KMS-11 (cell line): ENCODE data around the gene PDE10A.

Experiments used
- H2AFZ ChIP-seq: fragments of 200-600 bp; sonication (generic); 2 replicates; pipeline ENCODE4 v1.6.1; 2016; ENCODE audit warnings: antibody characterized with exemption, mixed run types, low read depth
- H3K27ac ChIP-seq: fragments of 200-600 bp; sonication (generic); 2 replicates; pipeline ENCODE4 v1.6.1; 2016; ENCODE audit warnings: mild to moderate bottlenecking, mixed run types
- H3K27me3 ChIP-seq: fragments of 200-600 bp; sonication (generic); 2 replicates; pipeline ENCODE4 v1.6.1; 2017; ENCODE audit warnings: mild to moderate bottlenecking, low read depth, mixed run types, moderate library complexity; ENCODE audit not compliant: insufficient read depth
- H3K36me3 ChIP-seq: fragments of 200-600 bp; sonication (generic); 2 replicates; pipeline ENCODE4 v1.6.1; 2017; ENCODE audit warnings: mild to moderate bottlenecking, mixed run types; ENCODE audit not compliant: insufficient read depth
- H3K4me1 ChIP-seq: fragments of 200-600 bp; sonication (generic); 2 replicates; pipeline ENCODE4 v1.6.1; 2016; ENCODE audit warnings: mild to moderate bottlenecking, low read depth, mixed run types; ENCODE audit not compliant: poor library complexity, severe bottlenecking
- H3K4me2 ChIP-seq: fragments of 200-600 bp; sonication (generic); 2 replicates; pipeline ENCODE4 v1.7.0; 2016; ENCODE audit warnings: mild to moderate bottlenecking, mixed run types
- H3K4me3 ChIP-seq: fragments of 200-600 bp; sonication (generic); IDR thresholded peaks from 2 replicates; pipeline ENCODE4 v1.6.1; 2017; ENCODE audit warnings: low read depth, low read length, mixed read lengths; ENCODE audit not compliant: insufficient read depth
- H3K79me2 ChIP-seq: fragments of 200-600 bp; sonication (generic); 2 replicates; pipeline ENCODE4 v1.6.1; 2016; ENCODE audit warnings: low read depth, mixed run types; ENCODE audit not compliant: insufficient read depth
- H3K9ac ChIP-seq: fragments of 200-600 bp; sonication (generic); 2 replicates; pipeline ENCODE4 v1.6.1; 2016; ENCODE audit warnings: mild to moderate bottlenecking, mixed run types
- H4K20me1 ChIP-seq: fragments of 200-600 bp; sonication (generic); 2 replicates; pipeline ENCODE4 v1.6.1; 2016; ENCODE audit warnings: mild to moderate bottlenecking, mixed run types; ENCODE audit not compliant: insufficient read depth
- CTCF ChIP-seq: fragments of 200-600 bp; sonication (generic); conservative IDR thresholded peaks from 2 replicates; pipeline ENCODE4 v1.6.1; 2017; ENCODE audit warnings: low read depth, mild to moderate bottlenecking, antibody characterized with exemption, low read length, moderate library complexity, mixed read lengths

PDE10A gene

DNA sequence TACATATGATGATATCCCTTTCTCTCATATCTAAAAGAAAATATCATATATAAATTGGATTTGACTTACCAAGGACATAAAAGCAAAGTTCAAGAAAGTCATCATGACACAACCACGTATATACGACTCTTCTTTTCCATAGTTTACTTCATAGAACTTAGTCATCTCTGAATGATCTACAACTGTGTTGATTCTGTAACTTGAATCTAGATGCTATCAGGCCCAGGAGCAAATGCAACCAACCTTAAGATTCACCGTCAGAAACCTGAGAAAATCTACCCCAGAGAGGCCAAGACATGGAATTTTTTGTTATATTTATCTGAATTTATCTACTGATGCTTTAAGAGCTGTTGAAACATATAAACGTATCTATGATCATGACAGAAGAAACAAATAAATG is 165.6 kb downstream of the PDE10A start:
- no peak overlapping the region for H3K4me3 ChIP-seq
- TF ChIP-seq CTCF: no peak
- no peaks in the 10 kb centered on the region for H4K20me1 ChIP-seq
- no peak overlapping the region for H3K4me2 ChIP-seq
- H3K27me3 ChIP-seq: no peaks in the 10 kb centered on the region
- no peak overlapping the region for H3K27ac ChIP-seq
- no peak overlapping the region for H2AFZ ChIP-seq
- H3K79me2 ChIP-seq: no peaks in the 10 kb centered on the region
- no peaks in the 10 kb centered on the region for H3K4me1 ChIP-seq
- no peak overlapping the region for H3K9ac ChIP-seq
- no peaks in the 10 kb centered on the region for H3K36me3 ChIP-seq

DNA sequence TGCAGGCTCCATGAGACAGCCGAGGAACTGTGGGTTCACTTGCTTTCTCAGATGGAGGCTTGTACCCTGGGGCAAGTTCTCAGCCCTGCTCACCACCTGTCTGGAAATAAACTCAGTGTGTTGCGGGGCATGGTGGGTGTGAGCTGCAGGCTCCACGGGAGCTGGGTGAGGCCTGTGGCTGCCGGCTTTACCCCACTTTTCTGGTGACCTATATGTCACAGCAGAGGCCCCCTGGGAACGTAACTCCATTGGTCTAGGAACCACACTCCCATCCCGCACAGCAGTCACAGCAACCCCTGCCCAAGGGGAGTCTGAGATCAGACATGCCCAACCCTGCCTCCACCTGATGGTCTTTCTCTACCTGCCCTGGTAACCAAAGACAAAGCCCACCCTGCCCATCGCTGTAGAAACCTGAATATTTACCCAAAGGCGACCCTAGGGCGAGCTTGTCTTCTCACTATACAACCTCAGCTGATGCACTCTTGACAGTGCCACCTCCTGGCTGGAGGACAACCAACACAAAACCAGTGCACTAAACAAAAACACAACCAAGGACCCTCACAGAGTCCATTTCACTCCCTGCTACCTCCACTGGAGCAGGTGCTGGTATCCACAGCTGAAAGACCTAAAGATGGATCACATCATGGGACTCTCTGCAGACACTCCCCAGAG is 174.3 kb downstream of the PDE10A start:
- no peak overlapping the region for H2AFZ ChIP-seq
- no peak overlapping the region for H3K4me2 ChIP-seq
- TF ChIP-seq CTCF: no peak
- H3K36me3 ChIP-seq: no peaks in the 10 kb centered on the region
- no peaks in the 10 kb centered on the region for H4K20me1 ChIP-seq
- no peak overlapping the region for H3K9ac ChIP-seq
- no peaks in the 10 kb centered on the region for H3K27me3 ChIP-seq
- no peaks in the 10 kb centered on the region for H3K4me1 ChIP-seq
- H3K4me3 ChIP-seq: no peak overlapping the region
- H3K79me2 ChIP-seq: no peaks in the 10 kb centered on the region
- no peak overlapping the region for H3K27ac ChIP-seq

DNA sequence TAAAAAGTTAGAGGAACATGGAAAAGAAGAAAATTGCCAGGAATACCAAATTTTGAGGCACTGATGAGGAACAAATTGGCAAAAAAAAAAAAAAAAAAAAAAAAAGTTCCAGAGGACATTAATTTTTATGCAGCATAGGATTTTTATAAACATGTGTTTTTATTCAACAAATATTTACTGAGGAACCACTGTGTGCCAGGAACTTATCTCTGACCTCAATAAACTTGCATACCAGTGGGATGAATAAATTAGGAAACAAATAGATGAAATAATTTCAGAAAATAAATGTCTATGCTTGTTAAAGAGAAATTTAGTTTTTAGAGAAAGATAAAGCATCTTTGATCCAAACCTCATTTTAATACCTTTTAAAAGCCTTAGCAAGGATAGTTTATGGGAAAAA is 175.1 kb downstream of the PDE10A start:
- Histone ChIP-seq H3K79me2 (no peaks in the 10 kb centered on the region), H4K20me1 (no peaks in the 10 kb centered on the region), H3K27ac (no peak overlapping the region), H3K4me2 (no peak overlapping the region), H3K27me3 (no peaks in the 10 kb centered on the region), H3K4me3 (no peak overlapping the region), H2AFZ (no peak overlapping the region), H3K9ac (no peak overlapping the region), H3K4me1 (no peaks in the 10 kb centered on the region), H3K36me3 (no peaks in the 10 kb centered on the region)
- no peak for TF ChIP-seq CTCF

DNA sequence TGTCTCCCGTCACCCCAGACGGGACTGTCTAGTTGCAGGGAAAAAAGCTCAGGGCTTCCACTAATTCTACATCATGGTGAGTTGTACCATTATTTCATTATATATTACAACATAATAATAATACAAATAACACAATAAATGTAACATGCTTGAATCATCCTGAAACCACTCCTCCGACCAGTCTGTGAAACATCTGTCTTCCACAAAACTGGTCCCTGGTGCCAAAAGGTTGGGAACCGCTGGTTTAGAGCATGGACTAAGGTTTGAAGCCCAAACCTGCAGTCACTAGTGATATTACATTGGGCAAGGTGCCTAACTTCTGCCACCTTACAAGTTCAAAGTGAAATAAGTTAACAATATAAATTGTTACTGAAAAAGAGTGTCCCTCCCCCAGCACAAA is 175.7 kb downstream of the PDE10A start:
- no peak overlapping the region for H2AFZ ChIP-seq
- H3K79me2 ChIP-seq: no peaks in the 10 kb centered on the region
- H3K36me3 ChIP-seq: no peaks in the 10 kb centered on the region
- H3K27ac ChIP-seq: no peak overlapping the region
- H3K27me3 ChIP-seq: no peaks in the 10 kb centered on the region
- TF ChIP-seq CTCF: no peak
- no peak overlapping the region for H3K9ac ChIP-seq
- H3K4me2 ChIP-seq: no peak overlapping the region
- no peak overlapping the region for H3K4me3 ChIP-seq
- no peaks in the 10 kb centered on the region for H4K20me1 ChIP-seq
- no peaks in the 10 kb centered on the region for H3K4me1 ChIP-seq
